H1 (cell line): ENCODE data around the gene C5orf46. TPM values are rescaled to one million over a fixed set of nuclear protein-coding genes. Genes with fewer than 3 reads are reported as not detected.

ENCODE experiments used
- CHD7 ChIP-seq: fragments of 300-600 bp; sonication (generic); IDR thresholded peaks from 2 replicates; pipeline ENCODE4 v1.7.1; 2012; ENCODE audit warnings: low read length, moderate library complexity, mild to moderate bottlenecking, inconsistent platforms; ENCODE audit not compliant: insufficient replicate concordance
- EGR1 ChIP-seq: IDR thresholded peaks from 2 replicates; pipeline ENCODE4 v1.6.1; 2011; ENCODE audit warnings: low read depth, low read length, borderline replicate concordance
- HDAC6 ChIP-seq: IDR thresholded peaks from one replicate; pipeline ENCODE4 v1.7.1; 2012; ENCODE audit warnings: low read depth, mild to moderate bottlenecking, inconsistent platforms, low read length, moderate library complexity
- JUN ChIP-seq: IDR thresholded peaks from 2 replicates; pipeline ENCODE4 v1.6.1; 2011; ENCODE audit warnings: low read depth, mild to moderate bottlenecking, improper control_type of control experiment, low read length
- POLR2A ChIP-seq, 2 experiments: IDR thresholded peaks; 1 replicate in 1 of 2; 2 replicates in 1 of 2; pipeline ENCODE4 v1.6.1; 2011; ENCODE audit warnings: low read depth in 2 of 2, low read length in 2 of 2, mild to moderate bottlenecking in 2 of 2; ENCODE audit errors: control extremely low read depth in 1 of 2
- RXRA ChIP-seq: IDR thresholded peaks from 2 replicates; pipeline ENCODE4 v1.6.1; 2011; ENCODE audit warnings: low read depth, mild to moderate bottlenecking, low read length, moderate library complexity; ENCODE audit not compliant: insufficient read depth
- polyA plus RNA-seq, 7 experiments: library from polyadenylated mRNA; depleted of rRNA in 3 of 7; stranded (reverse) in 5 of 7; unstranded in 2 of 7; fragments of >200 nt in 5 of 7; fragments of 200-250 nt in 2 of 7; gene quantifications; 1 replicate in 5 of 7; 2 replicates in 1 of 7; 4 replicates in 1 of 7; pipeline versions ENCODE4 v1.2.1 to v1.2.3, GENCODE V29; 2011 to 2013; ENCODE audit warnings: missing spikeins in 2 of 7, mixed read lengths in 2 of 7
- total RNA-seq: library from RNA; stranded (reverse); fragmentation: NEBNext Ultra II Directional; extraction: Animal tissue kit (Norgen Biotek cat#: 25700); gene quantifications from 2 replicates; pipeline ENCODE4 v1.2.1, GENCODE V29; 2021

C5orf46 gene
- total and polyA plus RNA-seq, 2 of the 8 experiments (the other 6 are each of a cell fraction or from before 2014, with no cell fraction given) = not detected

- TF ChIP-seq CHD7 = no peak
- TF ChIP-seq RXRA = no peak
- no peak for TF ChIP-seq EGR1
- TF ChIP-seq POLR2A (IDR thresholded peaks at IDR 0.05; ENCODE audit: control extremely low read depth in 1 of 2, low read depth in 2 of 2, low read length in 2 of 2) = no peak
- no peak for TF ChIP-seq HDAC6
- TF ChIP-seq JUN = no peak
Measured at GRCh38 chr5:147842869-147843268, 63.5 kb downstream of the C5orf46 start (continued).
